ENCODE data around the gene PEX26.

The PEX26 gene

DNA sequence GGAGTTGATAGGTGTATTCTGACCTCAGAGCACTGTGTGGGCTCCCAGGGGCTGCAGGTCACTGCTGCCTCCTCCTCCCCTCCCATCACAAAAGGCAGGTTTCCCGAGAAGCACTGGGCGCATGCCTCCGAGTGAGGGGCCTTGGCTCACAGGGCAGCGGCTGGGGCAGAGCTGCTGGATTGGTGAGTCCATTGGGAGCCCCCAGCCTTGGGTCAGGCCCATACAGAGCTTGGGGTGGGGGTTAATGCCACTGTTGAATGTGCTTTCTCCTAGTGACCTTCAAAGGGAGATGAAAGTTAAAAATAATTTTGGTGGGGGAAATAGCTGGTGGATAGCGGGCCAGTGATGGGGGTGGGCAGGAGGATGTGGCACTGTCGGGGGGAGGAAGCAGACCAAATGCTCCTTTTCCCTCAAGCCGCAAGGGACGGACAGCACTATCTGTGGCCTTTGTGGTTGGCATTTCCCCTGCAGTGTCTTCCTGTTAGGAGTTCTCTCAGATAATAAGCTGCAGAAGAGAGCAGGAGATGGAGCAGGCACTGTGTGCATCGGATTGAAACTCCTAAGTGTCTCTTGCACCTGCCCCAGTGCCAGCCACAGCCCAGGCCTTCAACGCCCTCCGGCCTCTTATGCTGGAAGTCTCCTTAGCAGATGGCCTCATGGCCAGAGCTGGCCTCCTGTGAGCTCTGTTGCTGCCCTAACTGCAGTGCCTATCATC is 36.0 kb downstream of the PEX26 start:
- no peak for DNase-seq (ENCODE audit: low read depth in 2 of 2)
- H3K4me3 ChIP-seq (replicated peaks in 1 of 2; ENCODE audit: low read depth in 2 of 2, low read length in 2 of 2): no peak overlapping the region
- no peak for TF ChIP-seq CTCF (IDR thresholded peaks at IDR 0.05; ENCODE audit: low read depth, low read length)

GRCh38 chr22:18114495-18114894 is 36.7 kb downstream of the PEX26 start:
- TF ChIP-seq CTCF (IDR thresholded peaks at IDR 0.05; ENCODE audit: low read depth, low read length): no peak
- no peak overlapping the region for H3K4me3 ChIP-seq (replicated peaks in 1 of 2; ENCODE audit: low read depth in 2 of 2, low read length in 2 of 2)
- DNase-seq (ENCODE audit: low read depth in 2 of 2): no peak

GRCh38 chr22:18114976-18115652 is 37.3 kb downstream of the PEX26 start:
- no peak overlapping the region for H3K4me3 ChIP-seq (replicated peaks in 1 of 2; ENCODE audit: low read depth in 2 of 2, low read length in 2 of 2)
- DNase-seq (ENCODE audit: low read depth in 2 of 2): no peak
- TF ChIP-seq CTCF (IDR thresholded peaks at IDR 0.05; ENCODE audit: low read depth, low read length): no peak

DNA sequence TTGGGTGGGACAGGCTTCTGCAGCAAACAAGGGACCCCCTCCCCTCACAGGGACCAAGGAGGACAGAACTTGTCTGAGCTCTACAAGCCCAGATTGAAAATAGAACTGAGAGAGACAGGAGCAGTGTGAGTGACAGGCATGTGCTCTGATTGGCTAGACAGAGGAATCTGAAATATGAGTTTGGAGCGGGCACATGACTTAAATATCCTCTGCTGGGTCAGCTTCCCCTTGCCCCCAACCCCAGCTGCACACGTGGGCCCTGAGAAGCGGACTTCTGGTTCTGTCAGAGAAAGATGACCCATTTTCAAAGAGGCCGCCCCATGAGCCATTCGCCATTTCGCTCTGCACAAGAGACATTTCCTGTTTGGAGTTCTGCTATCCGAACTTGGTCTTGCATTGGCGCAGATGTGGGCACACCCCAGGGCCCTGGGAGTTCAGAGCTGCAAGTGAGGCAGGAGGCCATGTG is 38.1 kb downstream of the PEX26 start:
- no peak for TF ChIP-seq CTCF (IDR thresholded peaks at IDR 0.05; ENCODE audit: low read depth, low read length)
- H3K4me3 ChIP-seq (replicated peaks in 1 of 2; ENCODE audit: low read depth in 2 of 2, low read length in 2 of 2): no peak overlapping the region
- no peak for DNase-seq (ENCODE audit: low read depth in 2 of 2)

GRCh38 chr22:18116634-18117033 is 38.8 kb downstream of the PEX26 start:
- TF ChIP-seq CTCF (IDR thresholded peaks at IDR 0.05; ENCODE audit: low read depth, low read length): no peak
- DNase-seq (ENCODE audit: low read depth in 2 of 2): no peak
- H3K4me3 ChIP-seq (replicated peaks in 1 of 2; ENCODE audit: low read depth in 2 of 2, low read length in 2 of 2): no peak overlapping the region

- TF ChIP-seq CTCF (IDR thresholded peaks at IDR 0.05; ENCODE audit: low read depth, low read length): no peak
- no peak overlapping the region for H3K4me3 ChIP-seq (replicated peaks in 1 of 2; ENCODE audit: low read depth in 2 of 2, low read length in 2 of 2)
- no peak for DNase-seq (ENCODE audit: low read depth in 2 of 2)
Observed at GRCh38 chr22:18118345-18118915, 40.6 kb downstream of the PEX26 start.

All from cardiac fibroblast (primary cell).